ENCODE measurements around the gene RNU2-1. TPM values are rescaled to one million over a fixed set of nuclear protein-coding genes. Genes with fewer than 3 reads are reported as not detected.
"Not testable (repeated sequence)": the region's sequence is repeated elsewhere in the genome, so short reads cannot be mapped to it uniquely, and the experiment has no call there.

Gene RNU2-1
- total RNA-seq (2014; rRNA removed; shearing (Covaris generic); ENCODE audit: low replicate concordance): not detected in 2 replicates

DNA sequence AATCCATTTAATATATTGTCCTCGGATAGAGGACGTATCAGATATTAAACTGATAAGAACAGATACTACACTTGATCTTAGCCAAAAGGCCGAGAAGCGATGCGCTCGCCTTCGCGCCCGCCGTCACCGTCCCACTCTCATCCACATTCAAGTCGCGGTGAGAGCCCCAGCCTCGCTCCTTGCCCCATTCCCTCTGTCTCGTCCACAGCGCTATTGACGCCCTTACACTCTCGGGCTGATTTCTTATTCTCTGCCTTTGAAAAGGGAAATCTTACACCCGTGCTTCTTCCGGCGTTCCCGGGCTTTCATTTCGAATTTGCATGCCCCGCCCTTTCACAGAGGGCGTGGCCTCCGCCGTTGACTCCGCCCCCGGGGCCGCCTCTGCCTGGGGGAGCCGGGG, at the start of gene RNU2-1:
Gene RNU2-1, minus strand, starts transcription at position 101 of the 400 bp plus-strand sequence.
- DNase-seq (ENCODE audit: low read depth); in situ Hi-C loops (cut with HindIII; ENCODE audit: low pct_unique_long_range_greater_than_20kb, low sequenced_read_pairs): not testable (repeated sequence)

DNA sequence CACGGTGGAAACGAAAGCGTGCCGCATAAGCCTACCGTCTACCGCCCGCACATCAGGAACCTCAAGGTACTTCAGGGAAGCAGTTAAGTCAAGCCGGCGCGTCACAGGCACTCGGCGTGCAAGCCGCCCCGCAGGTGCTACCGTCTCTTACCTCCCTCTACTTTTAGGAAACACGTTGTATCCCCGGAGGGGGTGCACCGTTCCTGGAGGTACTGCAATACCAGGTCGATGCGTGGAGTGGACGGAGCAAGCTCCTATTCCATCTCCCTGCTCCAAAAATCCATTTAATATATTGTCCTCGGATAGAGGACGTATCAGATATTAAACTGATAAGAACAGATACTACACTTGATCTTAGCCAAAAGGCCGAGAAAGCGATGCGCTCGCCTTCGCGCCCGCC, 39.1 kb upstream of the RNU2-1 start:
- in situ Hi-C loops (cut with HindIII; ENCODE audit: low pct_unique_long_range_greater_than_20kb, low sequenced_read_pairs); DNase-seq (ENCODE audit: low read depth): not testable (repeated sequence)

DNA sequence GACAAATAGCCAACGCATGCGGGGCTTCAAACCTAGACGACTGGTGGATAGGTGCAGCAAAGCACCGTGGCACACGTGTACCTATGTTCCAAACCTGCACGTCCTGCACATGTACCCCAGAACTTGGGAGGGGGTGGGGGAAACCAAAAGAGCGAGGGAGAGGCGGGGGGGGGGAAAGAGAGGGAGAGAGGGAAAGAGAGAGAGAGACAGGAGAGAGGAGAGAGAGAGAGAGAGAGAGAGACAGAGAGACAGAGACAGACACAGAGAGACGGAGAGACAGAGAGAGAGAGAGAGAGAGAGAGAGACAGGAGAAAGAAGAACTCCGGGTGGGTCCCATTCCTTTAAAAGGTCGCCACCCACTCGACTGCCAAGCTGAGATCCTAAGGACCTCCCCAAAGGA, 38.7 kb upstream of the RNU2-1 start:
- in situ Hi-C loops (cut with HindIII; ENCODE audit: low pct_unique_long_range_greater_than_20kb, low sequenced_read_pairs); DNase-seq (ENCODE audit: low read depth): not testable (repeated sequence)

DNA sequence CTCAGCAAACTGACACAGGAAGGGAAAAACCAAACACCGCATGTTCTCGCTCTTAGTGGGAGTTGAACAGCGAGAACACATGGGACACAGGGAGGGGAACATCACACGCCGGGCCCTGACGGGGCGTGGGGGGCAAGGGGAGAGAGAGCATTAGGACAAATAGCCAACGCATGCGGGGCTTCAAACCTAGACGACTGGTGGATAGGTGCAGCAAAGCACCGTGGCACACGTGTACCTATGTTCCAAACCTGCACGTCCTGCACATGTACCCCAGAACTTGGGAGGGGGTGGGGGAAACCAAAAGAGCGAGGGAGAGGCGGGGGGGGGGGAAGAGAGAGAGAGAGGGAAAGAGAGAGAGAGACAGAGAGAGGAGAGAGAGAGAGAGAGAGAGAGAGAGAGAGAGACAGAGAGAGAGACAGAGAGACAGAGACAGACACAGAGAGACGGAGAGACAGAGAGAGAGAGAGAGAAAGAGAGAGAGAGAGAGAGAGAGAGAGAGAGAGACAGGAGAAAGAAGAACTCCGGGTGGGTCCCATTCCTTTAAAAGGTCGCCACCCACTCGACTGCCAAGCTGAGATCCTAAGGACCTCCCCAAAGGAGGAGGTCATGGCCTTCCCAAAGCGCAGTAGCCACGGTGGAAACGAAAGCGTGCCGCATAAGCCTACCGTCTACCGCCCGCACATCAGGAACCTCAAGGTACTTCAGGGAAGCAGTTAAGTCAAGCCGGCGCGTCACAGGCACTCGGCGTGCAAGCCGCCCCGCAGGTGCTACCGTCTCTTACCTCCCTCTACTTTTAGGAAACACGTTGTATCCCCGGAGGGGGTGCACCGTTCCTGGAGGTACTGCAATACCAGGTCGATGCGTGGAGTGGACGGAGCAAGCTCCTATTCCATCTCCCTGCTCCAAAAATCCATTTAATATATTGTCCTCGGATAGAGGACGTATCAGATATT, 37.1 kb upstream of the RNU2-1 start:
- in situ Hi-C loops (cut with HindIII; ENCODE audit: low pct_unique_long_range_greater_than_20kb, low sequenced_read_pairs): not testable (repeated sequence)

GRCh38 chr17:43246456-43246855, 12.7 kb upstream of the RNU2-1 start:
- in situ Hi-C loops (cut with HindIII; ENCODE audit: low pct_unique_long_range_greater_than_20kb, low sequenced_read_pairs); DNase-seq (ENCODE audit: low read depth): not testable (repeated sequence)

More for the DNA sequence above, 37.1 kb upstream of the RNU2-1 start:
- DNase-seq (ENCODE audit: low read depth): not testable (repeated sequence)

- DNase-seq (ENCODE audit: low read depth); in situ Hi-C loops (cut with HindIII; ENCODE audit: low pct_unique_long_range_greater_than_20kb, low sequenced_read_pairs): not testable (repeated sequence)
Measured at GRCh38 chr17:43240596-43241352, 7.0 kb upstream of the RNU2-1 start.

- DNase-seq (ENCODE audit: low read depth); in situ Hi-C loops (cut with HindIII; ENCODE audit: low pct_unique_long_range_greater_than_20kb, low sequenced_read_pairs): not testable (repeated sequence)
Measured at GRCh38 chr17:43239597-43239996, 5.8 kb upstream of the RNU2-1 start.

DNA sequence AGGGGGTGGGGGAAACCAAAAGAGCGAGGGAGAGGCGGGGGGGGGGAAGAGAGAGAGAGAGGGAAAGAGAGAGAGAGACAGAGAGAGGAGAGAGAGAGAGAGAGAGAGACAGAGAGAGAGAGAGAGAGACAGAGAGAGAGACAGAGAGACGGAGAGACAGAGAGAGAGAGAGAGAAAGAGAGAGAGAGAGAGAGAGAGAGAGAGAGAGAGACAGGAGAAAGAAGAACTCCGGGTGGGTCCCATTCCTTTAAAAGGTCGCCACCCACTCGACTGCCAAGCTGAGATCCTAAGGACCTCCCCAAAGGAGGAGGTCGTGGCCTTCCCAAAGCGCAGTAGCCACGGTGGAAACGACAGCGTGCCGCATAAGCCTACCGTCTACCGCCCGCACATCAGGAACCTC, 514 bp downstream of the RNU2-1 start:
- DNase-seq (ENCODE audit: low read depth); in situ Hi-C loops (cut with HindIII; ENCODE audit: low pct_unique_long_range_greater_than_20kb, low sequenced_read_pairs): not testable (repeated sequence)

GRCh38 chr17:43232021-43232699, 1.6 kb downstream of the RNU2-1 start:
- DNase-seq (ENCODE audit: low read depth); in situ Hi-C loops (cut with HindIII; ENCODE audit: low pct_unique_long_range_greater_than_20kb, low sequenced_read_pairs): not testable (repeated sequence)

GRCh38 chr17:43231205-43232020, 2.4 kb downstream of the RNU2-1 start:
- in situ Hi-C loops (cut with HindIII; ENCODE audit: low pct_unique_long_range_greater_than_20kb, low sequenced_read_pairs); DNase-seq (ENCODE audit: low read depth): not testable (repeated sequence)

- DNase-seq (ENCODE audit: low read depth); in situ Hi-C loops (cut with HindIII; ENCODE audit: low pct_unique_long_range_greater_than_20kb, low sequenced_read_pairs): not testable (repeated sequence)
Measured at GRCh38 chr17:43228020-43228782, 5.6 kb downstream of the RNU2-1 start, which contains the start of gene CCDC200. Gene CCDC200, minus strand, starts transcription at chr17:43228623. Its CDS starts 69 bp downstream, at chr17:43228554.

GRCh38 chr17:43226393-43226792, 7.4 kb downstream of the RNU2-1 start:
- DNase-seq (ENCODE audit: low read depth): no peak
- in situ Hi-C loops (cut with HindIII; ENCODE audit: low pct_unique_long_range_greater_than_20kb, low sequenced_read_pairs): no loop called here

- no peak for DNase-seq (ENCODE audit: low read depth)
- in situ Hi-C loops (cut with HindIII; ENCODE audit: low pct_unique_long_range_greater_than_20kb, low sequenced_read_pairs): no loop called here
Measured at GRCh38 chr17:43224146-43224705, 9.6 kb downstream of the RNU2-1 start.

GRCh38 chr17:43220511-43221125, 13.2 kb downstream of the RNU2-1 start:
- DNase-seq (ENCODE audit: low read depth): no peak
- in situ Hi-C loops (cut with HindIII; ENCODE audit: low pct_unique_long_range_greater_than_20kb, low sequenced_read_pairs): no loop called here

GRCh38 chr17:43219746-43220380, 13.9 kb downstream of the RNU2-1 start:
- in situ Hi-C loops (cut with HindIII; ENCODE audit: low pct_unique_long_range_greater_than_20kb, low sequenced_read_pairs): no loop called here
- DNase-seq (ENCODE audit: low read depth): no peak

GRCh38 chr17:43219001-43219400, 14.8 kb downstream of the RNU2-1 start:
- in situ Hi-C loops (cut with HindIII; ENCODE audit: low pct_unique_long_range_greater_than_20kb, low sequenced_read_pairs): no loop called here
- DNase-seq (ENCODE audit: low read depth): no peak

Measured in Caki2 (cell line).